Liver (tissue), 9 donors: Measurements from ENCODE around the gene PRDM2. TPM values are rescaled to one million over a fixed set of nuclear protein-coding genes. Genes with fewer than 3 reads are reported as not detected.

Experiments used
- DNase-seq: peaks from one replicate; pipeline ENCODE4 v3.0.0-alpha.2; 2017; ENCODE audit warnings: low spot score
- H3K27ac ChIP-seq, 2 donors: one replicate each; pipeline ENCODE4 v1.7.0; 2013; ENCODE audit warnings: inconsistent platforms in 2 of 2, low read length in 2 of 2, control low read depth in 1 of 2, low read depth in 1 of 2, mild to moderate bottlenecking in 1 of 2
- H3K27me3 ChIP-seq, 4 donors: one replicate each; pipeline versions ENCODE4 v1.6.1 to v1.7.0; 2013; ENCODE audit warnings: low read length in 3 of 4, inconsistent platforms in 1 of 4, mild to moderate bottlenecking in 1 of 4, moderate library complexity in 1 of 4; ENCODE audit not compliant: control insufficient read depth in 4 of 4, insufficient read depth in 4 of 4
- H3K36me3 ChIP-seq, 4 donors: one replicate each; pipeline versions ENCODE4 v1.6.1 to v1.7.0; 2013; ENCODE audit warnings: low read length in 3 of 4, mild to moderate bottlenecking in 3 of 4, low read depth in 1 of 4, moderate library complexity in 1 of 4; ENCODE audit not compliant: control insufficient read depth in 4 of 4, insufficient read depth in 3 of 4
- H3K4me1 ChIP-seq, 4 donors: one replicate each; pipeline versions ENCODE4 v1.6.1 to v1.7.0; 2013; ENCODE audit warnings: low read length in 3 of 4, mild to moderate bottlenecking in 3 of 4, moderate library complexity in 1 of 4; ENCODE audit not compliant: control insufficient read depth in 4 of 4, insufficient read depth in 4 of 4
- H3K4me3 ChIP-seq, 3 donors: one replicate each; pipeline versions ENCODE4 v1.6.1 to v1.7.0; 2013; ENCODE audit warnings: low read length in 3 of 3, control low read depth in 1 of 3, low read depth in 1 of 3, mild to moderate bottlenecking in 1 of 3
- H3K9ac ChIP-seq, 2 donors: one replicate each; pipeline ENCODE4 v1.7.0; 2013; ENCODE audit warnings: low read length in 2 of 2, mild to moderate bottlenecking in 2 of 2, moderate library complexity in 2 of 2, control low read depth in 1 of 2, low read depth in 1 of 2
- H3K9me3 ChIP-seq, 4 donors: one replicate each; pipeline versions ENCODE4 v1.6.1 to v1.7.0; 2013; ENCODE audit warnings: low read length in 3 of 4; ENCODE audit not compliant: control insufficient read depth in 4 of 4
- EGR1 ChIP-seq, 2 donors: IDR thresholded peaks; 2 replicates each; pipeline ENCODE4 v1.6.1; 2016 to 2018; ENCODE audit warnings: antibody characterized with exemption in 2 of 2, low read depth in 2 of 2
- FOXA1 ChIP-seq: IDR thresholded peaks from 2 replicates; pipeline ENCODE4 v1.6.1; 2016; ENCODE audit warnings: antibody characterized with exemption
- GABPA ChIP-seq, 2 donors: IDR thresholded peaks in 1 of 2; conservative IDR thresholded peaks in 1 of 2; 2 replicates each; pipeline ENCODE4 v1.6.1; 2016; ENCODE audit warnings: antibody characterized with exemption in 2 of 2, mild to moderate bottlenecking in 1 of 2, moderate library complexity in 1 of 2
- HNF4A ChIP-seq, 2 donors: conservative IDR thresholded peaks; 2 replicates each; pipeline ENCODE4 v1.6.1; 2016; ENCODE audit warnings: antibody characterized with exemption in 2 of 2, mild to moderate bottlenecking in 2 of 2
- MAX ChIP-seq: IDR thresholded peaks from 2 replicates; pipeline ENCODE4 v1.6.1; 2016; ENCODE audit warnings: antibody characterized with exemption
- NR2F2 ChIP-seq: IDR thresholded peaks from 2 replicates; pipeline ENCODE4 v1.6.1; 2016; ENCODE audit warnings: antibody characterized with exemption
- RAD21 ChIP-seq, 2 donors: IDR thresholded peaks; 2 replicates each; pipeline ENCODE4 v1.6.1; 2016; ENCODE audit warnings: antibody characterized with exemption in 2 of 2, mild to moderate bottlenecking in 2 of 2
- RXRA ChIP-seq, 2 donors: IDR thresholded peaks; 2 replicates each; pipeline ENCODE4 v1.6.1; 2017 to 2018; ENCODE audit warnings: antibody characterized with exemption in 2 of 2, mild to moderate bottlenecking in 1 of 2
- SP1 ChIP-seq: IDR thresholded peaks from 2 replicates; pipeline ENCODE4 v1.6.1; 2018; ENCODE audit warnings: antibody characterized with exemption, mild to moderate bottlenecking
- YY1 ChIP-seq: IDR thresholded peaks from 2 replicates; pipeline ENCODE4 v1.6.1; 2016; ENCODE audit warnings: antibody characterized with exemption, mild to moderate bottlenecking
- ZBTB33 ChIP-seq: IDR thresholded peaks from 2 replicates; pipeline ENCODE4 v1.6.1; 2016; ENCODE audit warnings: antibody characterized with exemption
- WGBS: extraction: QIAGEN DNeasy Blood & Tissue Kit; methylation state at CpG from one replicate; pipeline ENCODE4 v1.1.7; 2013; 5-methylcytosine and 5-hydroxymethylcytosine counted together
- polyA plus RNA-seq, 2 donors: library from polyadenylated mRNA; stranded (reverse) in 1 of 2; unstranded in 1 of 2; fragments of 200-250 nt in 1 of 2; fragments of >200 nt in 1 of 2; fragmentation: Nextera tagmentation in 1 of 2; extraction: Ambion mirVana in 1 of 2; gene quantifications; one replicate each; pipeline versions ENCODE4 v1.2.1 to v1.2.3, GENCODE V29; 2013 to 2015
- total RNA-seq, 2 donors: library from RNA; depleted of rRNA; stranded (reverse); fragments of >200 nt; gene quantifications; one replicate each; pipeline ENCODE4 v1.2.3, GENCODE V29; 2014
- TF ChIP-seq, protein P1 (sequence below): IDR thresholded peaks from 2 replicates; pipeline ENCODE4 v1.6.1; 2016; ENCODE audit warnings: antibody characterized with exemption
- TF ChIP-seq, protein P2 (sequence below): IDR thresholded peaks from 2 replicates; pipeline ENCODE4 v1.6.1; 2016; ENCODE audit warnings: antibody characterized with exemption, mild to moderate bottlenecking
- TF ChIP-seq, protein P3 (sequence below): fragments of 150-350 bp; IDR thresholded peaks from 2 replicates; pipeline ENCODE4 v1.5.1; 2017; ENCODE audit warnings: improper control_type of control experiment, low read depth, low read length; ENCODE audit not compliant: missing input control
- donor health status: healthy.
- donor health status: healthy.
- donor health status: healthy.
- donor health status: healthy.
- donor health status: healthy.

The PRDM2 gene
- total and polyA plus RNA-seq, 4 donors = 4.5 to 13.9 (median 7.9) TPM

GRCh38 chr1:13823126-13823880 lies 123.3 kb downstream of the PRDM2 start (continued):
- no peak for TF ChIP-seq ZBTB33
- no peak for TF ChIP-seq RXRA (IDR thresholded peaks at IDR 0.05)
- TF ChIP-seq, protein P1, sequence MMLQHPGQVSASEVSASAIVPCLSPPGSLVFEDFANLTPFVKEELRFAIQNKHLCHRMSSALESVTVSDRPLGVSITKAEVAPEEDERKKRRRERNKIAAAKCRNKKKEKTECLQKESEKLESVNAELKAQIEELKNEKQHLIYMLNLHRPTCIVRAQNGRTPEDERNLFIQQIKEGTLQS = no peak
- TF ChIP-seq SP1 = no peak
- TF ChIP-seq RAD21 (IDR thresholded peaks at IDR 0.05) = no peak

DNA sequence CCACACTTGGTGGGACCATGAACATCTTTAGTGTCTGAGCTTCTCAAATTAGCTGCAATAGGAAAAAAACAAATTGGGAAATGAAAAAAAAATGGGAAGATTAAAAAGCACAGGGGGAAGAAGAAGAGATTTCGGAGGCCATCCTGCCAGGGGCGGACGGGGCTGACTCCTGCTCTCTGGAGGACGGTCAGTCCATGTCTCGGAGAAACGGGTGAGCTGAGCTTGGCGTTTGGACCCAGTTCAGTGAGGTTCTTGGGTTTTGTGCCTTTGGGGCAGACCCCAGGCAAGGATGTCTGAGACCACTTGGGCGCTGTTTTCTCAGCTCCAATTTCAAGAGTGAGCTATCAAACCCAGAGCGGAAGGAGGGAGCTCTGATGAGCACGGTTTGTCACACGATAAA lies 123.9 kb downstream of the PRDM2 start:
- 94% methylated on average over 11 of the region's 11 CpGs for WGBS
- Histone ChIP-seq H3K27ac (no peak overlapping the region), H3K9ac (no peak overlapping the region), H3K36me3 (peaks cover 0 to 7% (median 4%) of the 10 kb centered on the region in 4 donors), H3K27me3 (no peaks in the 10 kb centered on the region), H3K4me3 (no peak overlapping the region), H3K9me3 (no peaks in the 10 kb centered on the region), H3K4me1 (peaks cover 0 to 5% (median 2%) of the 10 kb centered on the region in 4 donors)
- no peak for DNase-seq
- TF ChIP-seq, protein P2, sequence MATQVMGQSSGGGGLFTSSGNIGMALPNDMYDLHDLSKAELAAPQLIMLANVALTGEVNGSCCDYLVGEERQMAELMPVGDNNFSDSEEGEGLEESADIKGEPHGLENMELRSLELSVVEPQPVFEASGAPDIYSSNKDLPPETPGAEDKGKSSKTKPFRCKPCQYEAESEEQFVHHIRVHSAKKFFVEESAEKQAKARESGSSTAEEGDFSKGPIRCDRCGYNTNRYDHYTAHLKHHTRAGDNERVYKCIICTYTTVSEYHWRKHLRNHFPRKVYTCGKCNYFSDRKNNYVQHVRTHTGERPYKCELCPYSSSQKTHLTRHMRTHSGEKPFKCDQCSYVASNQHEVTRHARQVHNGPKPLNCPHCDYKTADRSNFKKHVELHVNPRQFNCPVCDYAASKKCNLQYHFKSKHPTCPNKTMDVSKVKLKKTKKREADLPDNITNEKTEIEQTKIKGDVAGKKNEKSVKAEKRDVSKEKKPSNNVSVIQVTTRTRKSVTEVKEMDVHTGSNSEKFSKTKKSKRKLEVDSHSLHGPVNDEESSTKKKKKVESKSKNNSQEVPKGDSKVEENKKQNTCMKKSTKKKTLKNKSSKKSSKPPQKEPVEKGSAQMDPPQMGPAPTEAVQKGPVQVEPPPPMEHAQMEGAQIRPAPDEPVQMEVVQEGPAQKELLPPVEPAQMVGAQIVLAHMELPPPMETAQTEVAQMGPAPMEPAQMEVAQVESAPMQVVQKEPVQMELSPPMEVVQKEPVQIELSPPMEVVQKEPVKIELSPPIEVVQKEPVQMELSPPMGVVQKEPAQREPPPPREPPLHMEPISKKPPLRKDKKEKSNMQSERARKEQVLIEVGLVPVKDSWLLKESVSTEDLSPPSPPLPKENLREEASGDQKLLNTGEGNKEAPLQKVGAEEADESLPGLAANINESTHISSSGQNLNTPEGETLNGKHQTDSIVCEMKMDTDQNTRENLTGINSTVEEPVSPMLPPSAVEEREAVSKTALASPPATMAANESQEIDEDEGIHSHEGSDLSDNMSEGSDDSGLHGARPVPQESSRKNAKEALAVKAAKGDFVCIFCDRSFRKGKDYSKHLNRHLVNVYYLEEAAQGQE = no peak
- no peak for TF ChIP-seq GABPA (IDR thresholded peaks at IDR 0.05 in 1 of 2, conservative IDR thresholded peaks at IDR 0.05 in 1 of 2)
- no peak for TF ChIP-seq YY1
- no peak for TF ChIP-seq ZBTB33
- TF ChIP-seq, protein P1 = no peak
- TF ChIP-seq EGR1 (IDR thresholded peaks at IDR 0.05; ENCODE audit: low read depth in 2 of 2) = no peak
- no peak for TF ChIP-seq SP1
- TF ChIP-seq, protein P3, sequence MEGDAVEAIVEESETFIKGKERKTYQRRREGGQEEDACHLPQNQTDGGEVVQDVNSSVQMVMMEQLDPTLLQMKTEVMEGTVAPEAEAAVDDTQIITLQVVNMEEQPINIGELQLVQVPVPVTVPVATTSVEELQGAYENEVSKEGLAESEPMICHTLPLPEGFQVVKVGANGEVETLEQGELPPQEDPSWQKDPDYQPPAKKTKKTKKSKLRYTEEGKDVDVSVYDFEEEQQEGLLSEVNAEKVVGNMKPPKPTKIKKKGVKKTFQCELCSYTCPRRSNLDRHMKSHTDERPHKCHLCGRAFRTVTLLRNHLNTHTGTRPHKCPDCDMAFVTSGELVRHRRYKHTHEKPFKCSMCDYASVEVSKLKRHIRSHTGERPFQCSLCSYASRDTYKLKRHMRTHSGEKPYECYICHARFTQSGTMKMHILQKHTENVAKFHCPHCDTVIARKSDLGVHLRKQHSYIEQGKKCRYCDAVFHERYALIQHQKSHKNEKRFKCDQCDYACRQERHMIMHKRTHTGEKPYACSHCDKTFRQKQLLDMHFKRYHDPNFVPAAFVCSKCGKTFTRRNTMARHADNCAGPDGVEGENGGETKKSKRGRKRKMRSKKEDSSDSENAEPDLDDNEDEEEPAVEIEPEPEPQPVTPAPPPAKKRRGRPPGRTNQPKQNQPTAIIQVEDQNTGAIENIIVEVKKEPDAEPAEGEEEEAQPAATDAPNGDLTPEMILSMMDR = no peak
- TF ChIP-seq RXRA (IDR thresholded peaks at IDR 0.05) = no peak
- no peak for TF ChIP-seq RAD21 (IDR thresholded peaks at IDR 0.05)
- TF ChIP-seq HNF4A (conservative IDR thresholded peaks at IDR 0.05) = no peak
- TF ChIP-seq MAX = no peak
- TF ChIP-seq FOXA1 = no peak
- TF ChIP-seq NR2F2 = no peak
